HG02840 (cell line): ENCODE data around the gene TMPRSS6.
A peak's percentile ranks its signal among the peaks of the same experiment; 100 is the strongest.

ENCODE experiments used
- ATAC-seq: cut with Tn5 transposase; IDR thresholded peaks from one replicate; pipeline ENCODE4 v1.9.1; 2021; ENCODE audit warnings: mild to moderate bottlenecking, moderate library complexity, moderate number of reproducible peaks; ENCODE audit not compliant: unreplicated experiment, low FRiP score

TMPRSS6 gene

DNA sequence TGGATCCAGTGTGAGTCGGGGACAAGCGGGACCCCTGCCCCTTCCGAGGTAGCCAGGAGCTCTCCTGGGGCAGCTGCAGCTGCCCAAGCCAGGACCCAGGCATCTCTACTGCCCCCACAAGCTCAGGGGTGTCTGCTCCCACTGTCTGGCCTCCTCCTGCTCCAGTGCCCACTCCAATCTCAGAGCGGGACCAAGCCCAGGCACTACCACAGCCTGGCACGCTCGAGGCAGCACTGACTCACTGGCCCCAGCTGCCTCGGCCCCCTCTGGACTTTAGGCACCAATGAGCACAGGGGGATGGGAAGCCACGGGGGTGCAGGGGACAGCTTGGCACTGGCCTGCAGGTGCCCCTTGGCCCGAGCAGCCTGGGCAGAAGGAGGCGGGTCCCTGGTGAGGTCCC is 32.0 kb upstream of the TMPRSS6 start:
- no peak for ATAC-seq

- no peak for ATAC-seq
Observed at GRCh38 chr22:37140686-37141323, 31.3 kb upstream of the TMPRSS6 start.

- no peak for ATAC-seq
Observed at GRCh38 chr22:37139762-37140161, 30.2 kb upstream of the TMPRSS6 start.

- no peak for ATAC-seq
Observed at GRCh38 chr22:37138849-37139561, 29.5 kb upstream of the TMPRSS6 start.

DNA sequence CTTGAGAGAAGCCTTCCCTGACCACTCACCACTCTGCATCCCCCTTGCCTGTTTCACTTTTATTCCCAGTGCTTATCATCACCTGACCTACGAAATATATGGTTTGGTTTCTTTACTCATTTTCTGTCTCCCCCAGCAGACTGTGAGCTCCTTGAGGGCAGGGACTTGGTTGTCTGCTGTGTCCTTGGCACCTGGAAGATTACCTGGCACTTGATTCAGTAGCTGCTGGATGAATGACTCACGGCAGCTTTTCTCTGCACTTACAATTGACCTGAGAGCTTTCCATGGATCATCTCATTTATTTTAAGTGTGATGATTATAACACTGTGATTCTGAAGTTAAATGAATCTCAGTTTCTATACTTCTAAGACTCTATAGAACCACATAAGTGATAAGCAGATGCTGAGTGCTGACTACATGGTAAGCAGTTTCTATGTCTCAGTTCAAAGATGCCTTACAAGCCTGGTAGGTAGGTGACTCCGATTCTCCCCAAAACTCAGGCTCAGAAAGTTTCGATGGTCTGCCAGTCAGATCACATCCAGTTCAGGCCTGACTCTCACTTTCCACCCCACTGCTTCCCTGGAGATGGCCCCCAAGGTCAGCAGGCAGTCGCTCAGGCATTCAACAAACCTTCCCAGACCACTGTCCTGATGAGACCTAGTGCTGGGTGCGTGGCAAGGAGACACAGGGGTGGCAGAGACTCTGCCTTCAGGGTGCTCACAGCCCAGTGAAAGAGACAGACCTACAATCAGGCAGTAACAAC is 28.6 kb upstream of the TMPRSS6 start:
- no peak for ATAC-seq

DNA sequence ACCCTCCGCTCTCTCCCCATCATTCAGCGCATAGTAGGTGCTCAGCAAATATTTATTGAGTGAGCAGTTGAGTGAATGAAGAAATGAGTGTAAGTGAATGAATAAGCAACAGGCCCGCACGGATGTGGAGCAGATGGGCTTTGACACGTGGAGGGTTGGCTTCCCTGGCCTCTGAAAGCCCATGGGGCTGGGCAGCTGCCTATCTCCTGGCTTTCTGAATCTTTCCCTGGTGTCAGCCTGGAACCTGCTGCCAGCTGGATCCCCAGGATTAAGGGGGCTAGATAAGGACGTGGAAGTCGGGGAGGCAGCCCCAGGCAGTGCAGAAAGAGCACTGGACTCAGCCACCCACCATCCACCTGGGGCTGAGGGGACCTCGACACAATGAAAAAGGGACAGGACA is 27.6 kb upstream of the TMPRSS6 start:
- no peak for ATAC-seq

DNA sequence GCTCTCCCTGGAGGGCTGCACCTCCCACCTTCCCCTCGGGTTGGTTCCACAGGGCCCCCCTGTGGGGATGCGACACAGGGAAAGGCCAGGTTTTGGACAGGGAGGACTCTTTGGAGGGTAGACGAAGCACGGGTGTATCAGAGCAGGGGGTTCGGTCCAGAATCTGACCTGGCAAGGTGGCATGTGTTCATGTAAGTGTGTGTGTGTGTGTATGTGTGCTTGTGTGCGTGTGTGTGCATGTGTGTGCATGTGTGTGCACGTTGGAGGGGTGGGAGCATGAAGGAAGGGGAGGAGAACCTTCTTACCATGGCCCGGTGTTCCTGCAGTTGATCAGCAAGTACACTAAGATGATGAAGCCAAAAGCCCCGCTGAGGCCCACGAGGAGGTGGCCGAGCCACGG is 25.5 kb upstream of the TMPRSS6 start:
- ATAC-seq, result no peak

DNA sequence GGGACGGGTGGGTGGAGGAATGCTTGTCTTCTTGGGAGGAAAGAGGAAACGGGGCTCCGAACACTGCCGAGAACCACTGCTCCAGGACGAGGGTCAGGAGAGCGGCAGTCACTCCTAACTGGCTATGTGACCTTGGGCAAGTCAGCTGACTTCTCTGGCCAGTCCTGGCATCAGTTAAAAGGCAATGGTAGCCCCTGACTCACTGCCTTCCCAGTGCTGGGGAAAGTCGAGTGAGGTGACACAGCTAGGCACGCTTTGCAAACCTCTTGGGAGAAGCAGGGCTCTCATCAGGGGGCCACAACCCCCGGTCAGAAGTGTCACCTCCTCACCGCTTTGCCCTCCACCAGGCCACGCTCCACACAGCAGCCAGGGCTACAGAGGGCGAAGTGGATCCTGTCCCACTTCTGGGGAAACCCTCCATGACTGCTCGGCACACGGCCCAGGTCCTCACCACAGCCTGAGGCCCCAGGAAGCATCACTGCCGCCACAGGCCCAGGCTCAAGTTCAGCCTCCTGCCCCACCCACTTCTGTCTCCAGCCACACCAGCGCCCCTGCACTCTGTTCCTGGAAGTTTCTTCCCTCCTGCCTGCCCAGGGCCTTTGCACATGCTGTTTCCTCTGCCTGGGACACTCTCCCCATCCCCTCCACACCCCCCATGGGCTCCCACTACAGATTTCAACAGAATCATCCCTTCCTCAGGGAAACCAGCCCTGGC is 23.9 kb upstream of the TMPRSS6 start:
- no peak for ATAC-seq

DNA sequence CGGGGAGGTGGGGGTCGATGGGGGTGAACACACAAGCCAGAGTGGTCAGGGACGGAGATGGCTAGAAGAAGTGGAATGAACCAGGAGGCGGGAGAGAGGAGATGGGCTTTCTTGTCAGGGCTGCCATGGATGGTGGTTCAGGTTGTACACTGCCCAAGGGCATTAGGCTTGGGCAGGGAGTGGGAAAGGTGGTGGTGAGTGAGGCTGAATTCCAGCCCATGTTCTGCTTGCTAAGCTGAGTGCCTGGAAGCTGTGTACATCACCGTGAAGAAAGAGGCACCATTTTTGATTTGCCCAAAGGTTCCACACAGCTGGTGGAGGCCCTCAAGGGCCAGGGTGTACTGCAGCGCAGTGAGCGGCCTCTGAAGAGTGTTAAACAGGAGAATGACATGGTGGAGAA is 23.3 kb upstream of the TMPRSS6 start:
- no peak for ATAC-seq

DNA sequence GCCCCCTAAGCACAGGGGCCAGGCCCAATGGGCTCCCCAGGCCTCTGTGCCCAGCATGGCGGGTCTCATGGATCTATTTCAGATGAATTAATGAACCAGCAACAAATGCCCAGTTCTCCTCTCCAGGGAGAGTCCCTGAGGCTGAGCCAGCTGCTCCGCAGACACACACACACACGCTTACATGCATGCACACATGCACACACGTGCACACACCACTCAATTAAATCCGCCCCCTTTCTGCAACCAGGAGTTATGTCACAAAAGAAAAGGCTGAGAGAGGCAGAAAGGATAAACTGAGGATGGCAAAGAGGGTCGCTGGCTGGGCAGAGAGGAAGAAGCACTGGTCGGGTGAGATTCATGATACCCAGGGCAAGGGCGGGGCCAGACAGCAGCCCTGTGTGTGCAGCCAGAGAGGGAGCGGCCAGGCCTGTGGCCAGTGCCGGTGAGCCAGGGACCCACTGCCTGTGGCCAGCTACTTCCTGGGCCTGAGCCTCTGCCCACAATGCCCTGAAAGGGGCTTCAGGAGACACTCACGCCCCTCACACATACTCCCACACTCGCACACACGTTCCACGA is 20.4 kb upstream of the TMPRSS6 start:
- no peak for ATAC-seq

- ATAC-seq, result no peak
Observed at GRCh38 chr22:37128555-37129281, 19.2 kb upstream of the TMPRSS6 start.

- no peak for ATAC-seq
Observed at GRCh38 chr22:37127350-37127878, 17.9 kb upstream of the TMPRSS6 start.

GRCh38 chr22:37126882-37127281 is 17.4 kb upstream of the TMPRSS6 start:
- no peak for ATAC-seq

DNA sequence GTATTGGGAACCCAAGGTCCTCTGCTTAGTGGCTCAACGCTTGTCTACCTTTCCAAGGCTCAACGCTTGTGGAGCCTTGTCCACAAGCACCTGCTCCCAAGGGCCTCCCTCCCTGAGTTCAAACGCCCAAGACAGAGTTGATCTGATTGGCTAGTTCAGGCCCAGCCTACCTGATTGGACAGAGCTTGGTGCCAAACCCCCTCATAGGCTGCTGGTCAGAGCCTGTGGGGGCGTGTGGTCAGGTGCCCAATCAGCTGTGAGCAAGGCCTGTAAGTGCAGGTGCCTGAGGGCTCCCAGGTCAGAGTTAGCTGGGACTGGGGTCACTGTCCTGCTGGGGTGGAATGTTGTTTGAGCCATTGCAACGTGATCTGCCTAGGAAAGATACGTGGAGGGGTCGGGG is 16.9 kb upstream of the TMPRSS6 start:
- ATAC-seq, result no peak

DNA sequence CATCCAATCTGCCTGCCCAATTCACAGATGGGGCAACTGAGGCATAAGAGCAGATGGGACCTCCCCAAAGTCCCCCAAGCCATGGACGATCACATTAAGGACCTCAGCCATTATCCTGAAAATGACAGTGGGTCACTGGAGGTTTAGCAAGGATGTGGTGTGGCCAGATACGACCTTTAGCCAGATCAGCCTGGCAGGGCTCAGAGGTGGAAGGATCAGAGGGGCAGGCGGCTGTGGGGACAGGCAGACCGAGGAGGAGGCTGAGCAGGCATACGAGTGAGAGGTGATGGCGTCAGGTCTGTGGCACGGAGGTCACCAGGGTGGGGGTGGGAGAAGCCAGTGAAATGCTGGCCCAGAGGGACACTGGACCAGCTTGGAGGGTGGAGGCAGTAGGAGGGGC is 14.1 kb upstream of the TMPRSS6 start:
- no peak for ATAC-seq

DNA sequence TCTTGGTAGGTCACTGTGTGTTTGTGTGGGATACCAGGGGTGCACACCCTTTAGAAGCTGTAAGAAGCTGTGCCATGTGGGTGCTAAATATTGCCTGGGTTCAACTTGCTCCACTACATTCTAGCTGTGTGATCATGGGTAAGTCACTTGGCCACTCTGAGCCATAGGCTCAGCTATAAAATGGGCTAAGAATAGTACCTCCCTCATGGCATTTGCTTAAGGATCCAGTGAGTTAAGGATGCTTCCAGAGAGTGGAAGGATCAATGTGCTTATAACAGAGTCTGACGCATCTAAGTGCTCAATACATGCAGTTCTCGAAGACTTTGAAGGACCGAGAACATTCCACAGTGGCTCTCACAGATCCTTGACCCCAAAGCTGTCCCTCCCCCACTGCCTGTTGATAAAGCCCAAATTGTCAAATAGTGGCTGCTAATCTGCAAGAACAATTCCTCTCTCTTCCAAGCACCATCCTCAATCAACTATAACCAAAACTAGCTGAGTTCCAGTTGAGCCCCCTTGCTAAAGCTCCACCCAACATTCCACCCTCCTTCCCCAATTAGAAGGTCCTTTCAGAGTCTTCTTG is 13.2 kb upstream of the TMPRSS6 start:
- ATAC-seq, result no peak

GRCh38 chr22:37121887-37122591 is 12.5 kb upstream of the TMPRSS6 start:
- ATAC-seq, result peak; percentile 80

DNA sequence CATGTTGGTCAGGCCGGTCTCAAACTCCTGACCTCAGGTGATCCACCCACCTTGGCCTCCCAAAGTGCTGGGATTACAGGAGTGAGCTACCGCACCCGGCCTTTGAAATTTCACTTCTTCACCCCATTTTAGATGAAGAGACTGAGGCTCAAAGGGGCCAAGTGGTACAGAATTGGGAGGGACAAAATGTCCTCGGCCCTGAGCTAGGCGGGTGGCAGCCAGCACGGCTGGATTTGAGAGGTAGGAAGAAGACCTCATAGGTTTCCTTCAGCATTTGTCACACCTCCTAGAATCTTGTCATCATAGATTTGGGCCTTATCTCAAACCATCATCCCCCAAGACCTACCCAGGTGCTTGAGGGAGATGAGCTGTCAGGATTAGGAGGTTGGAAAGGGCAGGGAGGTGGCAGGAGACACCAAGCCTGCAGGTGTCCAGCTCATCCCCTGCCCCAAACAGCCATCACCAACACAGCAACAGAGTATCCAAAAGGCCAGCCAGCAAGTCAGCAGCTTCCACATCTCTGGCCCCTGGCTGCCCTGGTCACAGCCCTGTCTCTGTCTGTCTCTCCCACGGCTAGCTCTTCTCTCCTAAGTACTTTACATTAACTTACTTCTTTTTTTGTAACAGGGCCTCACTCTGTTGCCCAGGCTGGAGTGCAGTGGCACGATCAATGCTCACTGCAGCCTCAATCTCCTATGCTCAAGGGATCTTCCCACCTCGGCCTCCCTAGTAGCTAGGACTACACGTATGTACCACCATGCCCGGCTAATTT is 11.2 kb upstream of the TMPRSS6 start:
- no peak for ATAC-seq
